Measurements from ENCODE around the gene CTNNBL1. TPM values are rescaled to one million over a fixed set of nuclear protein-coding genes. Genes with fewer than 3 reads are reported as not detected.
"Not testable (repeated sequence)": the region's sequence is repeated elsewhere in the genome, so short reads cannot be mapped to it uniquely, and the experiment has no call there.

The CTNNBL1 gene
- total RNA-seq, 4 donors from 2014 or later = 15.3 to 31.5 (median 27.2) TPM

- intact Hi-C loops (cut with DNase I) = no loop called here
- Histone ChIP-seq H3K27ac (peak overlapping the region in 1 of 4 donors; percentile 54), H3K36me3 (no peaks in the 10 kb centered on the region), H3K4me3 (peak overlapping the region; percentile 48 to 85 (median 73)), H3K9me3 (no peaks in the 10 kb centered on the region), H3K27me3 (peaks cover 0 to 33% (median 0%) of the 10 kb centered on the region in 4 donors), H3K4me1 (peaks cover 5 to 28% (median 17%) of the 10 kb centered on the region in 3 donors)
- no peak for DNase-seq
- 71 to 78% methylated on average over 2 of the region's 2 CpGs for WGBS, 2 donors
- TF ChIP-seq CTCF (IDR thresholded peaks at IDR 0.05) (no peak), POLR2A (IDR thresholded peaks at IDR 0.05) (no peak)
Observed at GRCh38 chr20:37693242-37693634, 592 bp upstream of the CTNNBL1 start.

GRCh38 chr20:37695684-37696342 is 2.0 kb downstream of the CTNNBL1 start:
- intact Hi-C loops (cut with DNase I) = no loop called here
- TF ChIP-seq CTCF (IDR thresholded peaks at IDR 0.05) (no peak), POLR2A (IDR thresholded peaks at IDR 0.05) (no peak)
- H3K9me3 ChIP-seq = no peaks in the 10 kb centered on the region
- peaks cover 0 to 13% (median 0%) of the 10 kb centered on the region in 4 donors for H3K27me3 ChIP-seq
- no peak overlapping the region for H3K4me3 ChIP-seq
- no peaks in the 10 kb centered on the region for H3K36me3 ChIP-seq
- H3K4me1 ChIP-seq = peaks cover 5 to 36% (median 17%) of the 10 kb centered on the region in 3 donors
- 70 to 83% methylated on average over 3 of the region's 3 CpGs for WGBS, 2 donors
- no peak overlapping the region for H3K27ac ChIP-seq
- DNase-seq = no peak

DNA sequence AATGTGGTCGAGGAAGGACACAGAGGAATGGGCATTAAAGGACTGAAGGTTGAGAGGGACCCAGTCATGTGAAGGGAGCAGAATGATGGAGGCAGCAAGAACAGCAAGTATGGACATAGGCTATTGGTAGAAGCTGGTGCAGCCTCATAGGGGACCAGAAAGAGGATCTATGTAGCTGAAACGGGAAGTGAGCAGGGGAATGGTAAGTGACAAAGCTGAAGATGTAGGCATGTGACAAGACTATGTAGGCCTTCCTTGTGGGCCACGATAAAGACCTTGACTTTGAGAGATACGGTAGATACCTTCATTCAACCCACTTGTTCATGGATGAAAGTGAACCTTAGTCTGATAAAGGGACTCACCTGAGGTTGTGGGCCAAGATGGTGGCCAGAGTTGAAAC is 3.5 kb downstream of the CTNNBL1 start:
- H3K4me1 ChIP-seq = peaks cover 5 to 36% (median 17%) of the 10 kb centered on the region in 3 donors
- H3K27ac ChIP-seq = no peak overlapping the region
- H3K4me3 ChIP-seq = no peak overlapping the region
- intact Hi-C loops (cut with DNase I) = no loop called here
- peaks cover 0 to 3% (median 0%) of the 10 kb centered on the region in 4 donors for H3K27me3 ChIP-seq
- no peaks in the 10 kb centered on the region for H3K9me3 ChIP-seq
- no peak for TF ChIP-seq POLR2A (IDR thresholded peaks at IDR 0.05)
- no peak for TF ChIP-seq CTCF (IDR thresholded peaks at IDR 0.05)
- 77 to 88% methylated on average over 4 of the region's 4 CpGs for WGBS, 2 donors
- DNase-seq = no peak
- H3K36me3 ChIP-seq = no peaks in the 10 kb centered on the region

DNA sequence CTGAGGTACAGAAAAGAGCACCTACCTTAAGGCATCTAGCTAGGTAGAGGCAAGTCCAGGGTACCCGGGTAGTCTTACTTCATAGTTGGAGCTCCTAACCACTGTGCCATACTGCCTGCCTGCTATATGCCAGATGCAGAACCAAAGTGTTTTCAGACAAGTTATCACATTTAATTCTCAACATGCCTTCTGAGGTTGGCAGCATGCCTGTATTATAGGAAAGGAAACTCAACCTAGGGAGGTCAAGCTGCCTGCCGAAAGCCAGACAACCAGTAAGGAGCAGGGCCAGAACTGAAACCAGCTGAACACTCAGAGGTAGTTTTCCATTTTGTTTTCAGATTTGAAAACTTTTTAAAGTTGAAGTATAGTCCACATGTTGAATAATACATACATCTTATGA is 5.4 kb downstream of the CTNNBL1 start:
- no peaks in the 10 kb centered on the region for H3K9me3 ChIP-seq
- H3K4me3 ChIP-seq = no peak overlapping the region
- no peak overlapping the region for H3K27ac ChIP-seq
- no peak for DNase-seq
- H3K4me1 ChIP-seq = peaks cover 0 to 28% (median 17%) of the 10 kb centered on the region in 3 donors
- no peaks in the 10 kb centered on the region for H3K36me3 ChIP-seq
- no peaks in the 10 kb centered on the region for H3K27me3 ChIP-seq
- intact Hi-C loops (cut with DNase I) = no loop called here
- 65 to 72% methylated on average over 2 of the region's 2 CpGs for WGBS, 2 donors
- no peak for TF ChIP-seq CTCF (IDR thresholded peaks at IDR 0.05)
- no peak for TF ChIP-seq POLR2A (IDR thresholded peaks at IDR 0.05)

- intact Hi-C loops (cut with DNase I) = no loop called here
- no peak for DNase-seq
- Histone ChIP-seq H3K4me3 (no peak overlapping the region), H3K4me1 (peaks cover 0 to 17% (median 9%) of the 10 kb centered on the region in 3 donors), H3K9me3 (no peaks in the 10 kb centered on the region), H3K27ac (no peak overlapping the region), H3K27me3 (no peaks in the 10 kb centered on the region), H3K36me3 (no peaks in the 10 kb centered on the region)
- TF ChIP-seq POLR2A (IDR thresholded peaks at IDR 0.05) = no peak
- 93 to 96% methylated on average over 4 of the region's 4 CpGs for WGBS, 2 donors
Observed at GRCh38 chr20:37700301-37700700, 6.5 kb downstream of the CTNNBL1 start.

- H3K4me3 ChIP-seq; H3K36me3 ChIP-seq; H3K4me1 ChIP-seq; H3K27ac ChIP-seq; DNase-seq; intact Hi-C loops (cut with DNase I); H3K27me3 ChIP-seq; H3K9me3 ChIP-seq: not testable (repeated sequence)
- 39 to 86% methylated on average over 16 to 17 of the region's 17 CpGs for WGBS, 2 donors
Observed at GRCh38 chr20:37701676-37702075, 7.8 kb downstream of the CTNNBL1 start.
